ENCODE measurements around the gene SERPINA1. TPM values are rescaled to one million over a fixed set of nuclear protein-coding genes. Genes with fewer than 3 reads are reported as not detected.

SERPINA1 gene
- total RNA-seq, 1 experiment from 2014 or later, result not detected

DNA sequence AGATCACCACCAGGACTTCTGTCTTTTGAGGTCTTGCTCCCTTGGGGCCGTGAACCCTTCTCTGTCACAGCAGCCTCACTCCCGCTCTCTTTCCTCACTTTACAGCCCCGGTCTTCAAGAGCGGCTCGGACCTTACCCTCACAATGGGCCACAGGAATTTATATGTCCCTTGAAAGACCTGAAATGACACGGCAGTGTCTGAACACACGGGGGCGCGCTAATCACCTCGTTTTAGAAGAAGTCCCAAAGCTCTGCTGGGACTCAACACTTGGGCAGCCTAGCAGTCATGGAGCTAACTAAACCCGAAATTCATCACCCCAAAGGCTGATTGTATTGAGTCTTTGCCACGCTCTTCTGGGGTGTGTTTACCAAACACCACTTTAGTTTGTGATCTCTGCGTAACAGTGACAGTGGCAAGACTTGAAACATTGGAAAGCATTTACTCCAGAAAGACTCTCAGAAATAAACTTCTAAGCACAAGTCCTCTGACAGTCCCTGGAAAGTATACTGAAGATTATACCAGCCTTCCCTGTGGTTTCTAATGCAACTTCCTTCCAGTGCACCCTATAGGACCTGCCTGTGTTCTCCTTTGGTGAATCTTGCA, 35.2 kb upstream of the SERPINA1 start:
- no peak overlapping the region for H2BK120ac ChIP-seq (ENCODE audit: low read depth, low read length, poor library complexity, severe bottlenecking)
- H3K4me2 ChIP-seq (ENCODE audit: insufficient read depth, insufficient read length, low read length), result no peak overlapping the region
- no peak overlapping the region for H3K18ac ChIP-seq (ENCODE audit: insufficient read length, low read depth, low read length)
- H2BK12ac ChIP-seq (ENCODE audit: insufficient read length, low read depth, low read length), result no peak overlapping the region
- peaks cover 8 to 10% of the 10 kb centered on the region in 2 experiments for H3K9me3 Mint-ChIP-seq
- no peak overlapping the region for H3K4ac ChIP-seq (ENCODE audit: low read depth, low read length)
- no peak overlapping the region for H4K8ac ChIP-seq (replicated peaks; ENCODE audit: insufficient read length, low read depth, low read length)
- H2BK20ac ChIP-seq (ENCODE audit: low read depth, low read length, poor library complexity, severe bottlenecking), result no peak overlapping the region
- no peak overlapping the region for H2BK5ac ChIP-seq (ENCODE audit: insufficient read length, low read length)
- H3T11ph ChIP-seq (ENCODE audit: low read length), result no peak overlapping the region
- no peak overlapping the region for H3K56ac ChIP-seq (ENCODE audit: insufficient read length, low read depth, low read length)
- H3K4me1 Mint-ChIP-seq, result peaks cover 2 to 3% of the 10 kb centered on the region in 2 experiments
- H2BK15ac ChIP-seq (ENCODE audit: low read depth, low read length), result no peak overlapping the region
- H3K27ac ChIP-seq (ENCODE audit: insufficient read length, low read depth, low read length), result no peak overlapping the region
- H3K9ac ChIP-seq (ENCODE audit: extremely low read depth, insufficient read length, low read length), result no peak overlapping the region
- no peak overlapping the region for H3K23ac ChIP-seq (ENCODE audit: insufficient read length, low read depth, low read length)
- no peaks in the 10 kb centered on the region for H3K4me1 ChIP-seq (ENCODE audit: insufficient read depth, low read length)
- no peaks in the 10 kb centered on the region for H3K79me1 ChIP-seq (ENCODE audit: insufficient read depth, low read depth, low read length, poor library complexity, severe bottlenecking)
- H2AK5ac ChIP-seq (ENCODE audit: insufficient read length, low read length), result no peak overlapping the region
- no peaks in the 10 kb centered on the region for H3K9me3 ChIP-seq (ENCODE audit: control insufficient read depth, low read depth, low read length)
- H3K14ac ChIP-seq (ENCODE audit: insufficient read depth, low read length), result no peak overlapping the region
- H2AFZ ChIP-seq (ENCODE audit: low read length), result no peak overlapping the region
- no peak overlapping the region for H3K4me3 Mint-ChIP-seq
- H3K23me2 ChIP-seq (ENCODE audit: insufficient read length, low read depth, low read length, poor library complexity, severe bottlenecking), result no peaks in the 10 kb centered on the region
- TF ChIP-seq, protein P1, sequence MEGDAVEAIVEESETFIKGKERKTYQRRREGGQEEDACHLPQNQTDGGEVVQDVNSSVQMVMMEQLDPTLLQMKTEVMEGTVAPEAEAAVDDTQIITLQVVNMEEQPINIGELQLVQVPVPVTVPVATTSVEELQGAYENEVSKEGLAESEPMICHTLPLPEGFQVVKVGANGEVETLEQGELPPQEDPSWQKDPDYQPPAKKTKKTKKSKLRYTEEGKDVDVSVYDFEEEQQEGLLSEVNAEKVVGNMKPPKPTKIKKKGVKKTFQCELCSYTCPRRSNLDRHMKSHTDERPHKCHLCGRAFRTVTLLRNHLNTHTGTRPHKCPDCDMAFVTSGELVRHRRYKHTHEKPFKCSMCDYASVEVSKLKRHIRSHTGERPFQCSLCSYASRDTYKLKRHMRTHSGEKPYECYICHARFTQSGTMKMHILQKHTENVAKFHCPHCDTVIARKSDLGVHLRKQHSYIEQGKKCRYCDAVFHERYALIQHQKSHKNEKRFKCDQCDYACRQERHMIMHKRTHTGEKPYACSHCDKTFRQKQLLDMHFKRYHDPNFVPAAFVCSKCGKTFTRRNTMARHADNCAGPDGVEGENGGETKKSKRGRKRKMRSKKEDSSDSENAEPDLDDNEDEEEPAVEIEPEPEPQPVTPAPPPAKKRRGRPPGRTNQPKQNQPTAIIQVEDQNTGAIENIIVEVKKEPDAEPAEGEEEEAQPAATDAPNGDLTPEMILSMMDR (conservative IDR thresholded peaks at IDR 0.05), result peak; percentile 85
- peak; percentile 88 for DNase-seq
- no peak overlapping the region for H3K27ac Mint-ChIP-seq
- H4K91ac ChIP-seq (ENCODE audit: insufficient read length, low read depth, low read length), result no peak overlapping the region
- no CpG with 5 or more reads among the region's 13 CpGs for WGBS (ENCODE audit: extremely low coverage, insufficient read length, low lambda C conversion rate)
- H3K79me2 ChIP-seq (ENCODE audit: insufficient read depth, low read length), result no peaks in the 10 kb centered on the region
- H3K27me3 ChIP-seq (ENCODE audit: insufficient read depth, low read length), result no peaks in the 10 kb centered on the region
- peaks cover 5% of the 10 kb centered on the region for H3K27me3 Mint-ChIP-seq (ENCODE audit: low read depth)
- no peak overlapping the region for H4K5ac ChIP-seq (ENCODE audit: insufficient read length, low read depth, low read length)
- H3K36me3 Mint-ChIP-seq (ENCODE audit: insufficient read depth in 1 of 3, low read depth in 3 of 3), result peaks cover 2 to 3% (median 3%) of the 10 kb centered on the region in 3 experiments; a peak in 5 of 7 replicates
- H4K20me1 ChIP-seq (ENCODE audit: control insufficient read depth, insufficient read depth, insufficient read length), result no peaks in the 10 kb centered on the region

All from H9 (cell line).